Esophagus squamous epithelium (tissue), 4 donors: ENCODE data around the gene EVI5.
"Not testable (repeated sequence)": the region's sequence is repeated elsewhere in the genome, so short reads cannot be mapped to it uniquely, and the experiment has no call there.

Experiments used
- POLR2A ChIP-seq, 4 donors: fragments of 450-650 bp; IDR thresholded peaks; one replicate each; pipeline ENCODE4 v1.6.1; 2017; ENCODE audit warnings: antibody characterized with exemption in 4 of 4, mild to moderate bottlenecking in 4 of 4, moderate library complexity in 3 of 4
- TF ChIP-seq, protein P1 (sequence below), 6 experiments: fragments of 450-650 bp in 4 of 6; fragments of 200-600 bp in 2 of 6; sonication (generic) in 2 of 6; IDR thresholded peaks; one replicate each; pipeline ENCODE4 v1.5.1; 2016 to 2019; ENCODE audit warnings: antibody characterized with exemption in 6 of 6, mild to moderate bottlenecking in 4 of 6, moderate library complexity in 4 of 6

DNA sequence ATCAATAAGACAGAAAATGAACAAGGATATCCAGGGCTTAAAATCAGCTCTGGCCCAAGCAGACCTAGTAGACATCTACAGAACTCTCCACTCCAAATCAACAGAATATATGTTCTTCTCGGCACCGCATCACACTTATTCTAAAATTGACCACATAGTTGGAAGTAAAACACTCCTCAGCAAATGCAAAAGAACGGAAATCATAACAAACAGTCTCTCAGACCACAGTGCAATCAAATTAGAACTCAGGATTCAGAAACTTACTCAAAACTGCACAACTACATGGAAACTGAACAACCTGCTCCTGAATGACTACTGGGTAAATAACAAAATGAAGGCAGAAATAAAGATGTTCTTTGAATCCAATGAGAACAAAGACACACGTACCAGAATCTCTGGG lies 252.5 kb downstream of the EVI5 start:
- TF ChIP-seq, protein P1, sequence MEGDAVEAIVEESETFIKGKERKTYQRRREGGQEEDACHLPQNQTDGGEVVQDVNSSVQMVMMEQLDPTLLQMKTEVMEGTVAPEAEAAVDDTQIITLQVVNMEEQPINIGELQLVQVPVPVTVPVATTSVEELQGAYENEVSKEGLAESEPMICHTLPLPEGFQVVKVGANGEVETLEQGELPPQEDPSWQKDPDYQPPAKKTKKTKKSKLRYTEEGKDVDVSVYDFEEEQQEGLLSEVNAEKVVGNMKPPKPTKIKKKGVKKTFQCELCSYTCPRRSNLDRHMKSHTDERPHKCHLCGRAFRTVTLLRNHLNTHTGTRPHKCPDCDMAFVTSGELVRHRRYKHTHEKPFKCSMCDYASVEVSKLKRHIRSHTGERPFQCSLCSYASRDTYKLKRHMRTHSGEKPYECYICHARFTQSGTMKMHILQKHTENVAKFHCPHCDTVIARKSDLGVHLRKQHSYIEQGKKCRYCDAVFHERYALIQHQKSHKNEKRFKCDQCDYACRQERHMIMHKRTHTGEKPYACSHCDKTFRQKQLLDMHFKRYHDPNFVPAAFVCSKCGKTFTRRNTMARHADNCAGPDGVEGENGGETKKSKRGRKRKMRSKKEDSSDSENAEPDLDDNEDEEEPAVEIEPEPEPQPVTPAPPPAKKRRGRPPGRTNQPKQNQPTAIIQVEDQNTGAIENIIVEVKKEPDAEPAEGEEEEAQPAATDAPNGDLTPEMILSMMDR (IDR thresholded peaks at IDR 0.05), result not testable (repeated sequence)
- not testable (repeated sequence) for TF ChIP-seq POLR2A (IDR thresholded peaks at IDR 0.05)
